ENCODE data around the gene LRRC74B.
"Not testable (repeated sequence)": the region's sequence is repeated elsewhere in the genome, so short reads cannot be mapped to it uniquely, and the experiment has no call there.

DNA sequence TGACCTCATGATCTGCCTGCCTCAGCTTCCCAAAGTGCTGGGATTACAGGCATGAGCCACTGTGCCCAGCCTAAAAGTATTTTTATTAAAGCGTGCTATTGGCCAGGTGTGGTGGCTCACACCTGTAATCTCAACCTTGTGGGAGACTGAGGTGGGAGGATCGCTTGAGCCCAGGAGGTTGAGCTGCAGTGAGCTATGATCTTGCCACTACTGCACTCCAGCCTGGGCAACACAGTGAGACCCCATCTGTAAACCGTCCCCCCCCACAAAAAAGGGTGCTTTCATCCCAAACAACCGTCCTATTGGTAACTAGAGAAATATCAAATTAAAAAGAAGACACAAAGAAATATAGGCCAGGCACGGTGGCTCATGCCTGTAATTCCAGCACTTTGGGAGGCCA, 6.6 kb upstream of the LRRC74B start:
- TF ChIP-seq, protein P1, sequence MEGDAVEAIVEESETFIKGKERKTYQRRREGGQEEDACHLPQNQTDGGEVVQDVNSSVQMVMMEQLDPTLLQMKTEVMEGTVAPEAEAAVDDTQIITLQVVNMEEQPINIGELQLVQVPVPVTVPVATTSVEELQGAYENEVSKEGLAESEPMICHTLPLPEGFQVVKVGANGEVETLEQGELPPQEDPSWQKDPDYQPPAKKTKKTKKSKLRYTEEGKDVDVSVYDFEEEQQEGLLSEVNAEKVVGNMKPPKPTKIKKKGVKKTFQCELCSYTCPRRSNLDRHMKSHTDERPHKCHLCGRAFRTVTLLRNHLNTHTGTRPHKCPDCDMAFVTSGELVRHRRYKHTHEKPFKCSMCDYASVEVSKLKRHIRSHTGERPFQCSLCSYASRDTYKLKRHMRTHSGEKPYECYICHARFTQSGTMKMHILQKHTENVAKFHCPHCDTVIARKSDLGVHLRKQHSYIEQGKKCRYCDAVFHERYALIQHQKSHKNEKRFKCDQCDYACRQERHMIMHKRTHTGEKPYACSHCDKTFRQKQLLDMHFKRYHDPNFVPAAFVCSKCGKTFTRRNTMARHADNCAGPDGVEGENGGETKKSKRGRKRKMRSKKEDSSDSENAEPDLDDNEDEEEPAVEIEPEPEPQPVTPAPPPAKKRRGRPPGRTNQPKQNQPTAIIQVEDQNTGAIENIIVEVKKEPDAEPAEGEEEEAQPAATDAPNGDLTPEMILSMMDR (IDR thresholded peaks at IDR 0.05) = not testable (repeated sequence)
- TF ChIP-seq, protein P2, sequence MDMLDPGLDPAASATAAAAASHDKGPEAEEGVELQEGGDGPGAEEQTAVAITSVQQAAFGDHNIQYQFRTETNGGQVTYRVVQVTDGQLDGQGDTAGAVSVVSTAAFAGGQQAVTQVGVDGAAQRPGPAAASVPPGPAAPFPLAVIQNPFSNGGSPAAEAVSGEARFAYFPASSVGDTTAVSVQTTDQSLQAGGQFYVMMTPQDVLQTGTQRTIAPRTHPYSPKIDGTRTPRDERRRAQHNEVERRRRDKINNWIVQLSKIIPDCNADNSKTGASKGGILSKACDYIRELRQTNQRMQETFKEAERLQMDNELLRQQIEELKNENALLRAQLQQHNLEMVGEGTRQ (IDR thresholded peaks at IDR 0.05; ENCODE audit: borderline replicate concordance, low read depth, low read length) = not testable (repeated sequence)
- not testable (repeated sequence) for TF ChIP-seq EP300 (IDR thresholded peaks at IDR 0.05; ENCODE audit: borderline replicate concordance in 1 of 2, low read depth in 1 of 2, low read length in 1 of 2); EZH2phosphoT487 (IDR thresholded peaks at IDR 0.05; ENCODE audit: borderline replicate concordance, low read depth)

All from SK-N-SH (cell line).